Nephron (organoid): ENCODE measurements around the gene CABCOCO1.

Experiments
- H3K27ac Mint-ChIP-seq, 3 experiments: 2 replicates each; pipeline ENCODE4 v1.8.0; 2020; ENCODE audit warnings: mixed read lengths in 3 of 3, mild to moderate bottlenecking in 2 of 3, moderate library complexity in 1 of 3
- H3K27me3 Mint-ChIP-seq: 2 replicates; pipeline ENCODE4 v1.8.0; 2021; ENCODE audit warnings: low read depth, mild to moderate bottlenecking, moderate library complexity, mixed read lengths
- H3K36me3 Mint-ChIP-seq: 2 replicates; pipeline ENCODE4 v1.8.0; 2020; ENCODE audit warnings: low read depth, mixed read lengths
- H3K4me1 Mint-ChIP-seq: 2 replicates; pipeline ENCODE4 v1.8.0; 2020; ENCODE audit warnings: mixed read lengths
- H3K4me3 Mint-ChIP-seq, 3 experiments: 2 replicates each; pipeline ENCODE4 v1.8.0; 2020; ENCODE audit warnings: mild to moderate bottlenecking in 3 of 3, mixed read lengths in 3 of 3, moderate library complexity in 2 of 3
- H3K9me3 Mint-ChIP-seq: 2 replicates; pipeline ENCODE4 v1.8.0; 2020; ENCODE audit warnings: mixed read lengths
- CTCF ChIP-seq, 3 experiments: fragments of 200-600 bp; sonication (generic); IDR thresholded peaks; one replicate each; pipeline ENCODE4 v1.5.0; 2021; ENCODE audit warnings: antibody characterized with exemption in 3 of 3; ENCODE audit not compliant: unreplicated experiment in 3 of 3

CABCOCO1 gene

GRCh38 chr10:61804414-61804813 is 141.7 kb downstream of the CABCOCO1 start:
- Mint-ChIP-seq H3K9me3 (peaks cover 3% of the 10 kb centered on the region), H3K27me3 (no peaks in the 10 kb centered on the region), H3K27ac (no peak overlapping the region), H3K4me3 (no peak overlapping the region), H3K36me3 (no peaks in the 10 kb centered on the region), H3K4me1 (no peaks in the 10 kb centered on the region)
- no peak for TF ChIP-seq CTCF (IDR thresholded peaks at IDR 0.05; ENCODE audit: unreplicated experiment in 3 of 3)

- H3K36me3 Mint-ChIP-seq, result no peaks in the 10 kb centered on the region
- H3K4me3 Mint-ChIP-seq, result no peak overlapping the region
- TF ChIP-seq CTCF (IDR thresholded peaks at IDR 0.05; ENCODE audit: unreplicated experiment in 3 of 3), result no peak
- no peaks in the 10 kb centered on the region for H3K27me3 Mint-ChIP-seq
- peaks cover 3% of the 10 kb centered on the region for H3K9me3 Mint-ChIP-seq
- no peak overlapping the region for H3K27ac Mint-ChIP-seq
- no peaks in the 10 kb centered on the region for H3K4me1 Mint-ChIP-seq
Observed at GRCh38 chr10:61805091-61805490, 142.4 kb downstream of the CABCOCO1 start.

- Mint-ChIP-seq H3K27ac (no peak overlapping the region), H3K4me3 (no peak overlapping the region), H3K4me1 (no peaks in the 10 kb centered on the region), H3K36me3 (no peaks in the 10 kb centered on the region), H3K27me3 (no peaks in the 10 kb centered on the region), H3K9me3 (peaks cover 3% of the 10 kb centered on the region)
- TF ChIP-seq CTCF (IDR thresholded peaks at IDR 0.05; ENCODE audit: unreplicated experiment in 3 of 3), result no peak
Observed at GRCh38 chr10:61810263-61810662, 147.5 kb downstream of the CABCOCO1 start.

GRCh38 chr10:61812052-61812721 is 149.5 kb downstream of the CABCOCO1 start:
- H3K4me1 Mint-ChIP-seq, result no peaks in the 10 kb centered on the region
- H3K27me3 Mint-ChIP-seq, result no peaks in the 10 kb centered on the region
- H3K27ac Mint-ChIP-seq, result no peak overlapping the region
- TF ChIP-seq CTCF (IDR thresholded peaks at IDR 0.05; ENCODE audit: unreplicated experiment in 3 of 3), result no peak
- no peaks in the 10 kb centered on the region for H3K36me3 Mint-ChIP-seq
- no peaks in the 10 kb centered on the region for H3K9me3 Mint-ChIP-seq
- H3K4me3 Mint-ChIP-seq, result no peak overlapping the region

GRCh38 chr10:61812920-61813319 is 150.2 kb downstream of the CABCOCO1 start:
- Mint-ChIP-seq H3K27me3 (no peaks in the 10 kb centered on the region), H3K4me3 (no peak overlapping the region), H3K27ac (no peak overlapping the region), H3K4me1 (no peaks in the 10 kb centered on the region), H3K36me3 (no peaks in the 10 kb centered on the region), H3K9me3 (no peaks in the 10 kb centered on the region)
- TF ChIP-seq CTCF (IDR thresholded peaks at IDR 0.05; ENCODE audit: unreplicated experiment in 3 of 3), result no peak

- TF ChIP-seq CTCF (IDR thresholded peaks at IDR 0.05; ENCODE audit: unreplicated experiment in 3 of 3), result no peak
- H3K27me3 Mint-ChIP-seq, result no peaks in the 10 kb centered on the region
- no peak overlapping the region for H3K27ac Mint-ChIP-seq
- no peaks in the 10 kb centered on the region for H3K9me3 Mint-ChIP-seq
- H3K36me3 Mint-ChIP-seq, result no peaks in the 10 kb centered on the region
- H3K4me3 Mint-ChIP-seq, result no peak overlapping the region
- no peaks in the 10 kb centered on the region for H3K4me1 Mint-ChIP-seq
Observed at GRCh38 chr10:61814160-61814559, 151.4 kb downstream of the CABCOCO1 start.
